H1 (cell line): ENCODE data around the gene TMEM198. TPM values are rescaled to one million over a fixed set of nuclear protein-coding genes. Genes with fewer than 3 reads are reported as not detected.
A peak's percentile ranks its signal among the peaks of the same experiment; 100 is the strongest.

Experiments used
- CTCF ChIA-PET: fragments of 300-600 bp; sonication (Branson Sonifier 250); formaldehyde crosslinking; loops from one replicate; lab custom pipeline; 2021; ENCODE audit not compliant: partially characterized antibody; lab: Charles Lee
- POLR2A ChIA-PET: fragments of 300-600 bp; sonication (Branson Sonifier 250); formaldehyde crosslinking; loops from one replicate; lab custom pipeline; 2021; ENCODE audit warnings: inconsistent platforms; ENCODE audit not compliant: partially characterized antibody; lab: Charles Lee
- DNase-seq, 2 experiments: peaks; one replicate each; pipeline versions ENCODE4 v3.0.0 to v3.0.0-alpha.2; 2010 to 2022; ENCODE audit warnings: low spot score in 2 of 2, low read depth in 1 of 2, mixed read lengths in 1 of 2
- FAIRE-seq: peaks from 2 replicates; lab custom pipeline; 2011; peaks lifted over from hg19 to GRCh38; lab: Jason Lieb, UNC
- H2AFZ ChIP-seq: 2 replicates; pipeline ENCODE4 v1.8.1; 2012; ENCODE audit warnings: low read length, inconsistent platforms
- H2AK5ac ChIP-seq: 2 replicates; pipeline ENCODE4 v1.6.1; 2013; ENCODE audit warnings: low read depth, low read length
- H2BK120ac ChIP-seq: replicated peaks from 2 replicates; pipeline ENCODE3; 2013; ENCODE audit warnings: low read depth, low read length, inconsistent platforms
- H2BK12ac ChIP-seq: 2 replicates; pipeline ENCODE4 v1.6.1; 2013; ENCODE audit warnings: low read depth, low read length
- H2BK15ac ChIP-seq: 2 replicates; pipeline ENCODE4 v1.6.1; 2013; ENCODE audit warnings: low read length
- H2BK20ac ChIP-seq: 2 replicates; pipeline ENCODE4 v1.6.1; 2013; ENCODE audit warnings: low read length
- H2BK5ac ChIP-seq: 2 replicates; pipeline ENCODE4 v1.6.1; 2013; ENCODE audit warnings: low read depth, low read length
- H3K14ac ChIP-seq: 2 replicates; pipeline ENCODE4 v1.6.1; 2013; ENCODE audit warnings: inconsistent platforms; ENCODE audit not compliant: insufficient read length
- H3K18ac ChIP-seq: 2 replicates; pipeline ENCODE4 v1.6.1; 2013; ENCODE audit warnings: low read length; ENCODE audit errors: extremely low read depth
- H3K23ac ChIP-seq: 2 replicates; pipeline ENCODE4 v1.6.1; 2013; ENCODE audit warnings: inconsistent platforms; ENCODE audit not compliant: insufficient read length
- H3K23me2 ChIP-seq: 2 replicates; pipeline ENCODE4 v1.6.1; 2013; ENCODE audit warnings: low read depth, low read length
- H3K27ac ChIP-seq: 2 replicates; pipeline ENCODE4 v1.6.1; 2011; ENCODE audit warnings: low read depth, low read length, inconsistent platforms
- H3K27me3 ChIP-seq, 4 experiments: replicated peaks in 1 of 4; 1 replicate in 1 of 4; 2 replicates in 3 of 4; pipeline versions ENCODE4 v1.6.1 to v1.8.1; 2011 to 2013; ENCODE audit warnings: low read length in 3 of 4, mild to moderate bottlenecking in 3 of 4, inconsistent platforms in 2 of 4, mixed read lengths in 2 of 4, moderate library complexity in 1 of 4; ENCODE audit not compliant: control insufficient read depth in 3 of 4, insufficient read depth in 3 of 4; ENCODE audit errors: extremely low read depth in 1 of 4
- H3K36me3 ChIP-seq, 4 experiments: 2 replicates each; pipeline versions ENCODE4 v1.6.1 to v1.8.1; 2011 to 2013; ENCODE audit warnings: mild to moderate bottlenecking in 4 of 4, low read length in 3 of 4, moderate library complexity in 2 of 4, control low read depth in 1 of 4, inconsistent platforms in 1 of 4; ENCODE audit not compliant: insufficient read depth in 4 of 4, control insufficient read depth in 2 of 4
- H3K4ac ChIP-seq: replicated peaks from 2 replicates; pipeline ENCODE3; 2013; ENCODE audit warnings: low read length, low read depth, mixed read lengths, inconsistent platforms; ENCODE audit not compliant: insufficient read length
- H3K4me1 ChIP-seq, 4 experiments: replicated peaks in 1 of 4; 1 replicate in 1 of 4; 2 replicates in 3 of 4; pipeline versions ENCODE4 v1.6.1 to v1.8.1; 2011 to 2013; ENCODE audit warnings: low read length in 3 of 4, inconsistent platforms in 2 of 4, mixed read lengths in 1 of 4; ENCODE audit not compliant: insufficient read depth in 4 of 4, control insufficient read depth in 3 of 4
- H3K4me2 ChIP-seq, 2 experiments: 2 replicates each; pipeline versions ENCODE4 v1.6.1 to v1.8.1; 2011 to 2013; ENCODE audit warnings: low read depth in 2 of 2, low read length in 2 of 2, control low read depth in 1 of 2, inconsistent platforms in 1 of 2, mild to moderate bottlenecking in 1 of 2; ENCODE audit not compliant: insufficient read depth in 1 of 2
- H3K4me3 ChIP-seq, 4 experiments: fragments of 200-600, 300-600 bp in 1 of 4; sonication (generic), shearing (Covaris generic), sonication (Bioruptor Twin) in 1 of 4; 2 replicates each; pipeline versions ENCODE4 v1.5.1 to v1.8.1; 2011 to 2016; ENCODE audit warnings: low read length in 4 of 4, low read depth in 3 of 4, control low read depth in 2 of 4, inconsistent platforms in 2 of 4, mild to moderate bottlenecking in 2 of 4, mixed read lengths in 1 of 4, moderate library complexity in 1 of 4; ENCODE audit not compliant: insufficient read depth in 2 of 4; ENCODE audit errors: extremely low read depth in 1 of 4
- H3K56ac ChIP-seq: replicated peaks from 2 replicates; pipeline ENCODE3; 2013; ENCODE audit warnings: low read depth, mild to moderate bottlenecking, mixed read lengths, low read length, inconsistent platforms; ENCODE audit not compliant: insufficient read length
- H3K79me1 ChIP-seq: 2 replicates; pipeline ENCODE4 v1.6.1; 2013; ENCODE audit warnings: low read depth, low read length, control low read depth
- H3K79me2 ChIP-seq, 2 experiments: 2 replicates each; pipeline versions ENCODE4 v1.6.1 to v1.8.1; 2012 to 2013; ENCODE audit warnings: low read length in 2 of 2, mild to moderate bottlenecking in 2 of 2, inconsistent platforms in 1 of 2; ENCODE audit not compliant: insufficient read depth in 2 of 2, control insufficient read depth in 1 of 2
- H3K9ac ChIP-seq, 4 experiments: replicated peaks in 1 of 4; 1 replicate in 1 of 4; 2 replicates in 3 of 4; pipeline versions ENCODE4 v1.6.1 to v1.8.1; 2011 to 2013; ENCODE audit warnings: low read depth in 3 of 4, low read length in 3 of 4, control low read depth in 2 of 4, mild to moderate bottlenecking in 2 of 4, moderate library complexity in 2 of 4, inconsistent platforms in 1 of 4; ENCODE audit errors: extremely low read depth in 1 of 4
- H3K9me3 ChIP-seq, 2 experiments: 2 replicates each; pipeline versions ENCODE4 v1.6.1 to v1.8.1; 2012 to 2013; ENCODE audit warnings: mild to moderate bottlenecking in 2 of 2, moderate library complexity in 2 of 2, control low read depth in 1 of 2, inconsistent platforms in 1 of 2, low read depth in 1 of 2, low read length in 1 of 2, mixed read lengths in 1 of 2; ENCODE audit not compliant: insufficient read depth in 2 of 2
- H4K20me1 ChIP-seq, 2 experiments: replicated peaks in 1 of 2; 2 replicates each; pipeline versions ENCODE3 to v1.8.1; 2011 to 2013; ENCODE audit warnings: inconsistent platforms in 2 of 2, low read length in 2 of 2, mild to moderate bottlenecking in 1 of 2; ENCODE audit not compliant: insufficient read depth in 2 of 2, control insufficient read depth in 1 of 2
- H4K5ac ChIP-seq: 2 replicates; pipeline ENCODE4 v1.6.1; 2013; ENCODE audit warnings: low read length, low read depth, mixed read lengths, inconsistent platforms; ENCODE audit not compliant: insufficient read length
- H4K8ac ChIP-seq: 2 replicates; pipeline ENCODE4 v1.8.0; 2013; ENCODE audit warnings: mild to moderate bottlenecking, moderate library complexity, low read length, inconsistent platforms; ENCODE audit not compliant: insufficient read depth; ENCODE audit errors: extremely low read depth
- H4K91ac ChIP-seq: replicated peaks from 2 replicates; pipeline ENCODE3; 2013; ENCODE audit warnings: low read length, mixed read lengths, inconsistent platforms; ENCODE audit not compliant: insufficient read length
- EGR1 ChIP-seq: IDR thresholded peaks from 2 replicates; pipeline ENCODE4 v1.6.1; 2011; ENCODE audit warnings: low read depth, low read length, borderline replicate concordance
- GTF2F1 ChIP-seq: IDR thresholded peaks from 2 replicates; pipeline ENCODE4 v1.6.1; 2012; ENCODE audit warnings: low read depth, low read length, improper control_type of control experiment, borderline replicate concordance
- JUN ChIP-seq: IDR thresholded peaks from 2 replicates; pipeline ENCODE4 v1.6.1; 2011; ENCODE audit warnings: low read depth, mild to moderate bottlenecking, improper control_type of control experiment, low read length
- KDM1A ChIP-seq: fragments of 200-600, 300-600 bp; sonication (generic); IDR thresholded peaks from 2 replicates; pipeline ENCODE4 v1.7.1; 2016; ENCODE audit warnings: mild to moderate bottlenecking, low read length, borderline replicate concordance
- KDM4A ChIP-seq: IDR thresholded peaks from one replicate; pipeline ENCODE4 v1.7.1; 2012; ENCODE audit warnings: low read depth, mild to moderate bottlenecking, moderate library complexity, low read length, inconsistent platforms; ENCODE audit not compliant: severe bottlenecking
- NRF1 ChIP-seq: IDR thresholded peaks from 2 replicates; pipeline ENCODE4 v1.6.1; 2011; ENCODE audit warnings: mild to moderate bottlenecking, low read depth, low read length, improper control_type of control experiment
- POLR2A ChIP-seq, 2 experiments: IDR thresholded peaks; 1 replicate in 1 of 2; 2 replicates in 1 of 2; pipeline ENCODE4 v1.6.1; 2011; ENCODE audit warnings: low read depth in 2 of 2, low read length in 2 of 2, mild to moderate bottlenecking in 2 of 2; ENCODE audit errors: control extremely low read depth in 1 of 2
- RXRA ChIP-seq: IDR thresholded peaks from 2 replicates; pipeline ENCODE4 v1.6.1; 2011; ENCODE audit warnings: low read depth, mild to moderate bottlenecking, low read length, moderate library complexity; ENCODE audit not compliant: insufficient read depth
- SIRT6 ChIP-seq: IDR thresholded peaks from one replicate; pipeline ENCODE4 v1.7.1; 2012; ENCODE audit warnings: low read length, inconsistent platforms
- SP4 ChIP-seq: IDR thresholded peaks from 2 replicates; pipeline ENCODE4 v1.6.1; 2012; ENCODE audit warnings: low read length, inconsistent platforms
- WGBS, 2 experiments: shearing (Covaris generic) in 1 of 2; methylation state at CpG; one replicate each; pipeline versions ENCODE4 v1.1.6 to v1.1.7; 2013 to 2015; ENCODE audit warnings: low lambda C conversion rate in 2 of 2, mixed read lengths in 2 of 2, inconsistent platforms in 1 of 2, low coverage in 1 of 2, missing lambda C conversion rate in 1 of 2; ENCODE audit not compliant: insufficient replicate concordance in 2 of 2, insufficient coverage in 1 of 2, insufficient read length in 1 of 2; ENCODE audit errors: extremely low coverage in 1 of 2, missing lambda C conversion rate in 1 of 2; 5-methylcytosine and 5-hydroxymethylcytosine counted together
- polyA plus RNA-seq, 7 experiments: library from polyadenylated mRNA; depleted of rRNA in 3 of 7; stranded (reverse) in 5 of 7; unstranded in 2 of 7; fragments of >200 nt in 5 of 7; fragments of 200-250 nt in 2 of 7; gene quantifications; 1 replicate in 5 of 7; 2 replicates in 1 of 7; 4 replicates in 1 of 7; pipeline versions ENCODE4 v1.2.1 to v1.2.3, GENCODE V29; 2011 to 2013; ENCODE audit warnings: missing spikeins in 2 of 7, mixed read lengths in 2 of 7
- total RNA-seq: library from RNA; stranded (reverse); fragmentation: NEBNext Ultra II Directional; extraction: Animal tissue kit (Norgen Biotek cat#: 25700); gene quantifications from 2 replicates; pipeline ENCODE4 v1.2.1, GENCODE V29; 2021

TMEM198 gene
- total and polyA plus RNA-seq, 2 of the 8 experiments (the other 6 are each of a cell fraction or from before 2014, with no cell fraction given) = 10.2 to 10.4 TPM

DNA sequence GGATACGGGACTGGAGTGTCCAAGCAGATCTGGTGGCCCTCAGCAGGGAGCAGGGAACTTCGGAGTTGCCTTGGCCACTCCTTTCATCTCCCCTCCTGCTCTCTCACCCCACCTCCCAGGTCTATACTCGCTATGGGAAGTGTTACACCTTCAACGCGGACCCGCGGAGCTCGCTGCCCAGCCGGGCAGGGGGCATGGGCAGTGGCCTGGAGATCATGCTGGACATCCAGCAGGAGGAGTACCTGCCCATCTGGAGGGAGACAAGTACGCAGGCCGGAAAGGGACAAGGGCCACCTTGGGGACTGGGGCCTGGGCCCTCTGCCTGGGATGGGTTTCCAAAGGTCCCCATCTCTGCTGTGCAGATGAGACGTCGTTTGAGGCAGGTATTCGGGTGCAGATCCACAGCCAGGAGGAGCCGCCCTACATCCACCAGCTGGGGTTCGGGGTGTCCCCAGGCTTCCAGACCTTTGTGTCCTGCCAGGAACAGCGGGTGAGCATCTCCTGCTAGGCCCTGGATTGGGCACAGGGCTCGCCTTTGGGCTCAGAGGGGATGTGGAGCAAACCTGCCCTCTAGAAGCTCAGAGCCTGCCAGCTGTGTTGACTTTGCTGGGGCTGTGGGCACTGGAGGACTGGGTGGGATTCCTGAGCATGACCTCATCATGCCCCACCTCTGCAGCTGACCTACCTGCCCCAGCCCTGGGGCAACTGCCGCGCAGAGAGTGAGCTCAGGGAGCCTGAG is 12.0 kb upstream of the TMEM198 start:
- Histone ChIP-seq H2BK20ac (no peak overlapping the region), H3K27ac (no peak overlapping the region), H3K4me2 (no peak overlapping the region), H2BK12ac (no peak overlapping the region), H2BK15ac (no peak overlapping the region; the same call in 1 of the 2 replicates), H3K23me2 (peaks cover 3% of the 10 kb centered on the region; the same call in 1 of the 2 replicates), H3K23ac (no peak overlapping the region), H2AFZ (no peak overlapping the region), H3K18ac (no peak overlapping the region), H3K36me3 (no peaks in the 10 kb centered on the region), H3K14ac (no peak overlapping the region), H3K56ac (no peak overlapping the region), H3K9ac (no peak overlapping the region), H4K5ac (no peak overlapping the region), H3K4me1 (peaks cover 0 to 8% (median 3%) of the 10 kb centered on the region in 4 experiments; a peak in 4 of 7 replicates), H3K4me3 (no peak overlapping the region), H3K4ac (no peak overlapping the region), H2BK5ac (no peak overlapping the region), H3K9me3 (no peaks in the 10 kb centered on the region), H2BK120ac (no peak overlapping the region), H3K27me3 (peaks cover 0 to 24% (median 10%) of the 10 kb centered on the region in 4 experiments; a peak in 6 of 7 replicates), H4K91ac (no peak overlapping the region), H3K79me1 (no peaks in the 10 kb centered on the region), H3K79me2 (no peaks in the 10 kb centered on the region), H2AK5ac (no peak overlapping the region), H4K8ac (peak overlapping the region; percentile 83), H4K20me1 (no peaks in the 10 kb centered on the region)
- ChIA-PET CTCF (interaction anchor here (0.7 to 113.1 kb wide), 12 partner anchors 2 to 143 kb away, joined by 3 to 7248 read pairs (median 6); partner anchors contain the start of genes ASIC4, DES, GMPPA and SPEG), POLR2A (interaction anchor here (0.6 to 2.5 kb wide), 6 partner anchors 10 to 1124 kb away, joined by 3 to 16 read pairs (median 4); a partner anchor contains a TSS)
- TF ChIP-seq KDM4A (no peak), EGR1 (no peak), RXRA (no peak), KDM1A (no peak), SP4 (no peak), POLR2A (IDR thresholded peaks at IDR 0.05; ENCODE audit: control extremely low read depth in 1 of 2, low read depth in 2 of 2, low read length in 2 of 2) (no peak), JUN (no peak), NRF1 (no peak), SIRT6 (no peak), GTF2F1 (no peak)
- FAIRE-seq = no peak
- DNase-seq = no peak
- WGBS, 2 experiments = 82% methylated on average over 19 of the region's 20 CpGs; no CpG with 5 or more reads in 1 of the 2 experiments
